Tibial nerve (tissue), 4 donors: ENCODE results near the gene REG3A. TPM values are rescaled to one million over a fixed set of nuclear protein-coding genes. Genes with fewer than 3 reads are reported as not detected.

Experiments
- DNase-seq, 2 donors: peaks; one replicate each; pipeline ENCODE4 v3.0.0-alpha.2; 2019; ENCODE audit warnings: low spot score in 2 of 2
- H3K27ac ChIP-seq, 4 donors: fragments of 200-600 bp; sonication (generic) in 3 of 4; one replicate each; pipeline ENCODE4 v1.5.1; 2017 to 2019; ENCODE audit warnings: mild to moderate bottlenecking in 1 of 4
- H3K27me3 ChIP-seq, 2 donors: fragments of 200-600 bp; sonication (generic) in 1 of 2; one replicate each; pipeline versions ENCODE4 v1.5.1 to v1.6.0; 2017 to 2019
- H3K36me3 ChIP-seq, 3 donors: fragments of 200-600 bp; sonication (generic); one replicate each; pipeline ENCODE4 v1.5.1; 2018 to 2019
- H3K4me1 ChIP-seq, 4 donors: fragments of 200-600 bp; sonication (generic) in 3 of 4; one replicate each; pipeline ENCODE4 v1.5.1; 2017 to 2019
- H3K4me3 ChIP-seq, 4 donors: fragments of 200-600 bp; sonication (generic) in 3 of 4; one replicate each; pipeline ENCODE4 v1.5.1; 2017 to 2019; ENCODE audit warnings: mild to moderate bottlenecking in 1 of 4, moderate library complexity in 1 of 4
- H3K9me3 ChIP-seq, 4 donors: fragments of 200-600 bp; sonication (generic) in 3 of 4; one replicate each; pipeline ENCODE4 v1.5.1; 2017 to 2019
- EP300 ChIP-seq, 2 donors: sonication (generic); formaldehyde crosslinking; IDR thresholded peaks; one replicate each; pipeline ENCODE4 v1.6.1; 2017; ENCODE audit warnings: antibody characterized with exemption in 2 of 2, mild to moderate bottlenecking in 1 of 2
- POLR2A ChIP-seq, 2 donors: fragments of 450-650 bp; IDR thresholded peaks; one replicate each; pipeline ENCODE4 v1.6.1; 2017; ENCODE audit warnings: antibody characterized with exemption in 2 of 2, mild to moderate bottlenecking in 2 of 2, moderate library complexity in 2 of 2
- WGBS, 2 donors: methylation state at CpG; one replicate each; pipeline ENCODE4 v1.1.5; 2018; 5-methylcytosine and 5-hydroxymethylcytosine counted together
- total RNA-seq, 4 donors: library from RNA; depleted of rRNA; stranded (reverse); fragments of >200 nt; gene quantifications; one replicate each; pipeline ENCODE4 v1.1.0, GENCODE V29; 2016
- TF ChIP-seq, protein P1 (sequence below), 5 experiments: fragments of 200-600 bp in 3 of 5; fragments of 450-650 bp in 2 of 5; sonication (generic) in 3 of 5; IDR thresholded peaks; one replicate each; pipeline ENCODE4 v1.5.1; 2016 to 2019; ENCODE audit warnings: antibody characterized with exemption in 5 of 5, mild to moderate bottlenecking in 3 of 5, moderate library complexity in 2 of 5

Gene REG3A
- not detected for total RNA-seq

DNA sequence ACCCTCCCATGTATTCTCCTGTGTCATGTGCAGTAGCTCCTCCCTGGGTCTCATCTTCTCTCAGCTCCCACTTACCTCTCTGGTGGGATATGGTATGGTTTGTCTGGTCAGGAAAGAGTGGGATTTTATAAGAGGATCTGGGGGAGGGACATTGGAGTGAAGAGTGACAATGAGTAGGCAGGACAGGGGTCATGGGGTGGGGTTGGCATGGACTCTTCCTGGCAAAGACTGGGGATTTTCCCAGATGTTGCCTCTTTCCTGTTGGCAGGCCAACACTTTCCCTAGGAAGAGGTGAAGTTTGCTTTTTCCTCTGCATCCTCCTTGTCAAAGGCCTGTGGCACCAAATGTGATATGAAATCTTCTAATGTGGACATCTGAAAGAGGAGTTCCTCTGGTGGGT, at the start of gene REG3A:
Gene REG3A (minus strand): TSS at position 101 of the 400 bp plus-strand sequence. CDS start 348 bp downstream, outside the sequence.
- H3K36me3 ChIP-seq = no peaks in the 10 kb centered on the region
- H3K4me3 ChIP-seq = no peak within 1 kb of the TSS
- no peak for TF ChIP-seq EP300 (IDR thresholded peaks at IDR 0.05)
- TF ChIP-seq, protein P1, sequence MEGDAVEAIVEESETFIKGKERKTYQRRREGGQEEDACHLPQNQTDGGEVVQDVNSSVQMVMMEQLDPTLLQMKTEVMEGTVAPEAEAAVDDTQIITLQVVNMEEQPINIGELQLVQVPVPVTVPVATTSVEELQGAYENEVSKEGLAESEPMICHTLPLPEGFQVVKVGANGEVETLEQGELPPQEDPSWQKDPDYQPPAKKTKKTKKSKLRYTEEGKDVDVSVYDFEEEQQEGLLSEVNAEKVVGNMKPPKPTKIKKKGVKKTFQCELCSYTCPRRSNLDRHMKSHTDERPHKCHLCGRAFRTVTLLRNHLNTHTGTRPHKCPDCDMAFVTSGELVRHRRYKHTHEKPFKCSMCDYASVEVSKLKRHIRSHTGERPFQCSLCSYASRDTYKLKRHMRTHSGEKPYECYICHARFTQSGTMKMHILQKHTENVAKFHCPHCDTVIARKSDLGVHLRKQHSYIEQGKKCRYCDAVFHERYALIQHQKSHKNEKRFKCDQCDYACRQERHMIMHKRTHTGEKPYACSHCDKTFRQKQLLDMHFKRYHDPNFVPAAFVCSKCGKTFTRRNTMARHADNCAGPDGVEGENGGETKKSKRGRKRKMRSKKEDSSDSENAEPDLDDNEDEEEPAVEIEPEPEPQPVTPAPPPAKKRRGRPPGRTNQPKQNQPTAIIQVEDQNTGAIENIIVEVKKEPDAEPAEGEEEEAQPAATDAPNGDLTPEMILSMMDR (IDR thresholded peaks at IDR 0.05) = no peak
- TF ChIP-seq POLR2A (IDR thresholded peaks at IDR 0.05) = no peak

GRCh38 chr2:79200762-79201161, 41.2 kb upstream of the REG3A start:
- WGBS, 2 donors = 59 to 69% methylated on average over 1 of the region's 1 CpG
- no peak overlapping the region for H3K27ac ChIP-seq
- H3K9me3 ChIP-seq = no peaks in the 10 kb centered on the region
- no peak for DNase-seq
- H3K4me3 ChIP-seq = no peak overlapping the region
- H3K36me3 ChIP-seq = no peaks in the 10 kb centered on the region
- H3K27me3 ChIP-seq = no peaks in the 10 kb centered on the region
- TF ChIP-seq, protein P1 (IDR thresholded peaks at IDR 0.05) = no peak
- no peak for TF ChIP-seq EP300 (IDR thresholded peaks at IDR 0.05)
- H3K4me1 ChIP-seq = no peaks in the 10 kb centered on the region

More for the DNA sequence above, at the start of gene REG3A:
- Histone ChIP-seq H3K27me3 (no peaks in the 10 kb centered on the region), H3K9me3 (no peaks in the 10 kb centered on the region), H3K27ac (no peak within 1 kb of the TSS), H3K4me1 (no peaks in the 10 kb centered on the region)
- DNase-seq = no peak

- Histone ChIP-seq H3K36me3 (no peaks in the 10 kb centered on the region), H3K27ac (no peak overlapping the region)
- 64 to 74% methylated on average over 7 of the region's 7 CpGs for WGBS, 2 donors
These were observed 32.3 kb upstream of the REG3A start for GRCh38 chr2:79191816-79192215.

GRCh38 chr2:79191081-79191480, 31.5 kb upstream of the REG3A start:
- WGBS, 2 donors = 56 to 77% methylated on average over 1 of the region's 1 CpG

More at GRCh38 chr2:79191816-79192215, 32.3 kb upstream of the REG3A start:
- Histone ChIP-seq H3K27me3 (no peaks in the 10 kb centered on the region), H3K4me1 (no peaks in the 10 kb centered on the region), H3K4me3 (no peak overlapping the region), H3K9me3 (no peaks in the 10 kb centered on the region)
- no peak for DNase-seq
- TF ChIP-seq EP300 (IDR thresholded peaks at IDR 0.05) = no peak
- TF ChIP-seq, protein P1 (IDR thresholded peaks at IDR 0.05) = no peak
- TF ChIP-seq POLR2A (IDR thresholded peaks at IDR 0.05) = no peak

DNA sequence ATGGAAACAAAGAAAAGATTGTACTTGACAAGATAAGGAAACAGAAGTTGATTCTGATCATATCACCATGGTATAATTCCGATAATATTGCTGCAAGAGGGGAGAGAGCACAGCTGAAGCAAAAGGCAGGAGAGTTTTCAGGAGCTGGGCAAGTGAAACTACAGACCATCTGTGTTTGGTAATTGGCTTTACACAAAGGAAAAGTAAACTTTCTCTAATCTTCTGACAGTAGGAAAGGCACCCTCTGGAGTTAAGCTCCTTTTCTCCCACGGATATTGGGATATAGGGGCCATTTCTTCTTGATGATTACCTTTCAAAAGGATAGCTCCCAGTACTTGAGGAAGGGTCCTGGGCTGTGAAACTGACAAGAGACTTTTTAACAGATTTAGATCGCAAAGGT, 29.9 kb upstream of the REG3A start:
- DNase-seq = no peak

More at GRCh38 chr2:79191081-79191480, 31.5 kb upstream of the REG3A start:
- Histone ChIP-seq H3K27ac (no peak overlapping the region), H3K4me1 (no peaks in the 10 kb centered on the region), H3K4me3 (no peak overlapping the region), H3K27me3 (no peaks in the 10 kb centered on the region), H3K36me3 (no peaks in the 10 kb centered on the region), H3K9me3 (no peaks in the 10 kb centered on the region)
- DNase-seq = no peak
- TF ChIP-seq POLR2A (IDR thresholded peaks at IDR 0.05) (no peak), EP300 (IDR thresholded peaks at IDR 0.05) (no peak)
- TF ChIP-seq, protein P1 (IDR thresholded peaks at IDR 0.05) = no peak

More for the DNA sequence above, 29.9 kb upstream of the REG3A start:
- Histone ChIP-seq H3K4me3 (no peak overlapping the region), H3K27me3 (no peaks in the 10 kb centered on the region), H3K36me3 (no peaks in the 10 kb centered on the region), H3K4me1 (no peaks in the 10 kb centered on the region), H3K9me3 (no peaks in the 10 kb centered on the region), H3K27ac (no peak overlapping the region)
- WGBS, 2 donors = 44 to 45% methylated on average over 3 of the region's 3 CpGs
- TF ChIP-seq, protein P1 (IDR thresholded peaks at IDR 0.05) = no peak
- TF ChIP-seq EP300 (IDR thresholded peaks at IDR 0.05) (no peak), POLR2A (IDR thresholded peaks at IDR 0.05) (no peak)
